ENCODE measurements around the gene CENPH.

- TF ChIP-seq, protein P1, sequence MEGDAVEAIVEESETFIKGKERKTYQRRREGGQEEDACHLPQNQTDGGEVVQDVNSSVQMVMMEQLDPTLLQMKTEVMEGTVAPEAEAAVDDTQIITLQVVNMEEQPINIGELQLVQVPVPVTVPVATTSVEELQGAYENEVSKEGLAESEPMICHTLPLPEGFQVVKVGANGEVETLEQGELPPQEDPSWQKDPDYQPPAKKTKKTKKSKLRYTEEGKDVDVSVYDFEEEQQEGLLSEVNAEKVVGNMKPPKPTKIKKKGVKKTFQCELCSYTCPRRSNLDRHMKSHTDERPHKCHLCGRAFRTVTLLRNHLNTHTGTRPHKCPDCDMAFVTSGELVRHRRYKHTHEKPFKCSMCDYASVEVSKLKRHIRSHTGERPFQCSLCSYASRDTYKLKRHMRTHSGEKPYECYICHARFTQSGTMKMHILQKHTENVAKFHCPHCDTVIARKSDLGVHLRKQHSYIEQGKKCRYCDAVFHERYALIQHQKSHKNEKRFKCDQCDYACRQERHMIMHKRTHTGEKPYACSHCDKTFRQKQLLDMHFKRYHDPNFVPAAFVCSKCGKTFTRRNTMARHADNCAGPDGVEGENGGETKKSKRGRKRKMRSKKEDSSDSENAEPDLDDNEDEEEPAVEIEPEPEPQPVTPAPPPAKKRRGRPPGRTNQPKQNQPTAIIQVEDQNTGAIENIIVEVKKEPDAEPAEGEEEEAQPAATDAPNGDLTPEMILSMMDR (CRISPR knock-in tag; IDR thresholded peaks at IDR 0.05) = no peak
- TF ChIP-seq, protein P2, sequence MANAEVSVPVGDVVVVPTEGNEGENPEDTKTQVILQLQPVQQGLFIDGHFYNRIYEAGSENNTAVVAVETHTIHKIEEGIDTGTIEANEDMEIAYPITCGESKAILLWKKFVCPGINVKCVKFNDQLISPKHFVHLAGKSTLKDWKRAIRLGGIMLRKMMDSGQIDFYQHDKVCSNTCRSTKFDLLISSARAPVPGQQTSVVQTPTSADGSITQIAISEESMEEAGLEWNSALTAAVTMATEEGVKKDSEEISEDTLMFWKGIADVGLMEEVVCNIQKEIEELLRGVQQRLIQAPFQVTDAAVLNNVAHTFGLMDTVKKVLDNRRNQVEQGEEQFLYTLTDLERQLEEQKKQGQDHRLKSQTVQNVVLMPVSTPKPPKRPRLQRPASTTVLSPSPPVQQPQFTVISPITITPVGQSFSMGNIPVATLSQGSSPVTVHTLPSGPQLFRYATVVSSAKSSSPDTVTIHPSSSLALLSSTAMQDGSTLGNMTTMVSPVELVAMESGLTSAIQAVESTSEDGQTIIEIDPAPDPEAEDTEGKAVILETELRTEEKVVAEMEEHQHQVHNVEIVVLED (CRISPR knock-in tag; IDR thresholded peaks at IDR 0.05; ENCODE audit: borderline replicate concordance) = peak; percentile 52; the same call in 1 of the 2 replicates
- peak; percentile 59 to 74 for TF ChIP-seq POLR2A (IDR thresholded peaks at IDR 0.05; ENCODE audit: insufficient read depth in 1 of 2, low read depth in 2 of 2, low read length in 2 of 2)
- TF ChIP-seq ATF2 (CRISPR knock-in tag; IDR thresholded peaks at IDR 0.05) = no peak
- TF ChIP-seq EP300 (IDR thresholded peaks at IDR 0.05; ENCODE audit: low read depth in 2 of 2, low read length in 2 of 2) = no peak
- TF ChIP-seq EP300 (CRISPR knock-in tag; IDR thresholded peaks at IDR 0.05; ENCODE audit: borderline replicate concordance) = no peak
- no peak for TF ChIP-seq EHMT2 (IDR thresholded peaks at IDR 0.05; ENCODE audit: borderline replicate concordance, low read depth, low read length)
- TF ChIP-seq ZFX (CRISPR knock-in tag; IDR thresholded peaks at IDR 0.05; ENCODE audit: low read depth) = peak; percentile 87
- TF ChIP-seq ZFP37 (CRISPR knock-in tag; IDR thresholded peaks at IDR 0.05; ENCODE audit: borderline replicate concordance) = no peak; the same call in 1 of the 2 replicates
- TF ChIP-seq, protein P3, sequence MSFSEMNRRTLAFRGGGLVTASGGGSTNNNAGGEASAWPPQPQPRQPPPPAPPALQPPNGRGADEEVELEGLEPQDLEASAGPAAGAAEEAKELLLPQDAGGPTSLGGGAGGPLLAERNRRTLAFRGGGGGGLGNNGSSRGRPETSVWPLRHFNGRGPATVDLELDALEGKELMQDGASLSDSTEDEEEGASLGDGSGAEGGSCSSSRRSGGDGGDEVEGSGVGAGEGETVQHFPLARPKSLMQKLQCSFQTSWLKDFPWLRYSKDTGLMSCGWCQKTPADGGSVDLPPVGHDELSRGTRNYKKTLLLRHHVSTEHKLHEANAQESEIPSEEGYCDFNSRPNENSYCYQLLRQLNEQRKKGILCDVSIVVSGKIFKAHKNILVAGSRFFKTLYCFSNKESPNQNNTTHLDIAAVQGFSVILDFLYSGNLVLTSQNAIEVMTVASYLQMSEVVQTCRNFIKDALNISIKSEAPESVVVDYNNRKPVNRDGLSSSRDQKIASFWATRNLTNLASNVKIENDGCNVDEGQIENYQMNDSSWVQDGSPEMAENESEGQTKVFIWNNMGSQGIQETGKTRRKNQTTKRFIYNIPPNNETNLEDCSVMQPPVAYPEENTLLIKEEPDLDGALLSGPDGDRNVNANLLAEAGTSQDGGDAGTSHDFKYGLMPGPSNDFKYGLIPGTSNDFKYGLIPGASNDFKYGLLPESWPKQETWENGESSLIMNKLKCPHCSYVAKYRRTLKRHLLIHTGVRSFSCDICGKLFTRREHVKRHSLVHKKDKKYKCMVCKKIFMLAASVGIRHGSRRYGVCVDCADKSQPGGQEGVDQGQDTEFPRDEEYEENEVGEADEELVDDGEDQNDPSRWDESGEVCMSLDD (CRISPR knock-in tag; IDR thresholded peaks at IDR 0.05; ENCODE audit: borderline replicate concordance) = no peak
- no peak for TF ChIP-seq NFE2 (CRISPR knock-in tag; IDR thresholded peaks at IDR 0.05)
- TF ChIP-seq CREB1 (IDR thresholded peaks at IDR 0.05) = no peak
- peak; percentile 60 for TF ChIP-seq CREB1 (CRISPR knock-in tag; IDR thresholded peaks at IDR 0.05)
- no peak for TF ChIP-seq ELF4 (CRISPR knock-in tag; IDR thresholded peaks at IDR 0.05; ENCODE audit: borderline replicate concordance)
Measured at GRCh38 chr5:69189162-69190086, at the start of gene CENPH.

Data from HepG2 (cell line).